ENCODE results near the gene RNF150. TPM values are rescaled to one million over a fixed set of nuclear protein-coding genes. Genes with fewer than 3 reads are reported as not detected.

Gene RNF150
- polyA plus RNA-seq, 1 donor = 9.0 TPM

- Histone ChIP-seq H3K36me3 (ENCODE audit: control insufficient read depth, insufficient read depth, low read length) (no peaks in the 10 kb centered on the region), H3K4me1 (ENCODE audit: control insufficient read depth, insufficient read depth, low read length) (no peaks in the 10 kb centered on the region), H3K9me3 (ENCODE audit: control insufficient read depth, low read depth, low read length) (no peaks in the 10 kb centered on the region), H3K4me3 (ENCODE audit: low read length) (no peak overlapping the region), H3K27me3 (ENCODE audit: control insufficient read depth, insufficient read depth, low read length) (no peaks in the 10 kb centered on the region), H3K27ac (ENCODE audit: low read length) (no peak overlapping the region)
- DNase-seq = peak; percentile 16 to 34
- WGBS (ENCODE audit: insufficient coverage, low lambda C conversion rate) = no CpG with 5 or more reads among the region's 6 CpGs
These were observed 276.6 kb downstream of the RNF150 start for GRCh38 chr4:140856621-140857062.

GRCh38 chr4:140854168-140854567 is 279.1 kb downstream of the RNF150 start:
- Histone ChIP-seq H3K9me3 (ENCODE audit: control insufficient read depth, low read depth, low read length) (no peaks in the 10 kb centered on the region), H3K27ac (ENCODE audit: low read length) (no peak overlapping the region), H3K4me1 (ENCODE audit: control insufficient read depth, insufficient read depth, low read length) (no peaks in the 10 kb centered on the region), H3K27me3 (ENCODE audit: control insufficient read depth, insufficient read depth, low read length) (no peaks in the 10 kb centered on the region), H3K36me3 (ENCODE audit: control insufficient read depth, insufficient read depth, low read length) (no peaks in the 10 kb centered on the region), H3K4me3 (ENCODE audit: low read length) (no peak overlapping the region)
- 86% methylated on average over 1 of the region's 2 CpGs for WGBS (ENCODE audit: insufficient coverage, low lambda C conversion rate)
- no peak for DNase-seq

- no peaks in the 10 kb centered on the region for H3K27me3 ChIP-seq (ENCODE audit: control insufficient read depth, insufficient read depth, low read length)
- no peak overlapping the region for H3K4me3 ChIP-seq (ENCODE audit: low read length)
- H3K27ac ChIP-seq (ENCODE audit: low read length) = no peak overlapping the region
- no peaks in the 10 kb centered on the region for H3K4me1 ChIP-seq (ENCODE audit: control insufficient read depth, insufficient read depth, low read length)
- no peaks in the 10 kb centered on the region for H3K9me3 ChIP-seq (ENCODE audit: control insufficient read depth, low read depth, low read length)
- DNase-seq = no peak
- WGBS (ENCODE audit: insufficient coverage, low lambda C conversion rate) = no CpG with 5 or more reads among the region's 1 CpG
- H3K36me3 ChIP-seq (ENCODE audit: control insufficient read depth, insufficient read depth, low read length) = no peaks in the 10 kb centered on the region
These were observed 281.5 kb downstream of the RNF150 start for GRCh38 chr4:140851804-140852203.

- no peaks in the 10 kb centered on the region for H3K27me3 ChIP-seq (ENCODE audit: control insufficient read depth, insufficient read depth, low read length)
- no peaks in the 10 kb centered on the region for H3K9me3 ChIP-seq (ENCODE audit: control insufficient read depth, low read depth, low read length)
- no peak overlapping the region for H3K27ac ChIP-seq (ENCODE audit: low read length)
- WGBS (ENCODE audit: insufficient coverage, low lambda C conversion rate) = 0% methylated on average over 1 of the region's 6 CpGs
- no peaks in the 10 kb centered on the region for H3K4me1 ChIP-seq (ENCODE audit: control insufficient read depth, insufficient read depth, low read length)
- no peaks in the 10 kb centered on the region for H3K36me3 ChIP-seq (ENCODE audit: control insufficient read depth, insufficient read depth, low read length)
- H3K4me3 ChIP-seq (ENCODE audit: low read length) = no peak overlapping the region
- peak; percentile 31 to 55 for DNase-seq
These were observed 282.1 kb downstream of the RNF150 start for GRCh38 chr4:140851032-140851636.

GRCh38 chr4:140849526-140849925 is 283.7 kb downstream of the RNF150 start:
- no peak overlapping the region for H3K4me3 ChIP-seq (ENCODE audit: low read length)
- no CpG with 5 or more reads among the region's 1 CpG for WGBS (ENCODE audit: insufficient coverage, low lambda C conversion rate)
- no peaks in the 10 kb centered on the region for H3K27me3 ChIP-seq (ENCODE audit: control insufficient read depth, insufficient read depth, low read length)
- H3K36me3 ChIP-seq (ENCODE audit: control insufficient read depth, insufficient read depth, low read length) = no peaks in the 10 kb centered on the region
- H3K4me1 ChIP-seq (ENCODE audit: control insufficient read depth, insufficient read depth, low read length) = no peaks in the 10 kb centered on the region
- H3K9me3 ChIP-seq (ENCODE audit: control insufficient read depth, low read depth, low read length) = no peaks in the 10 kb centered on the region
- H3K27ac ChIP-seq (ENCODE audit: low read length) = no peak overlapping the region
- no peak for DNase-seq

- H3K36me3 ChIP-seq (ENCODE audit: control insufficient read depth, insufficient read depth, low read length) = no peaks in the 10 kb centered on the region
- no peaks in the 10 kb centered on the region for H3K4me1 ChIP-seq (ENCODE audit: control insufficient read depth, insufficient read depth, low read length)
- H3K9me3 ChIP-seq (ENCODE audit: control insufficient read depth, low read depth, low read length) = no peaks in the 10 kb centered on the region
- DNase-seq = no peak
- H3K27me3 ChIP-seq (ENCODE audit: control insufficient read depth, insufficient read depth, low read length) = no peaks in the 10 kb centered on the region
- no peak overlapping the region for H3K27ac ChIP-seq (ENCODE audit: low read length)
- no peak overlapping the region for H3K4me3 ChIP-seq (ENCODE audit: low read length)
These were observed 286.5 kb downstream of the RNF150 start for GRCh38 chr4:140846736-140847135.

GRCh38 chr4:140844061-140844460 is 289.2 kb downstream of the RNF150 start:
- DNase-seq = no peak
- WGBS (ENCODE audit: insufficient coverage, low lambda C conversion rate) = 83% methylated on average over 1 of the region's 1 CpG
- no peaks in the 10 kb centered on the region for H3K9me3 ChIP-seq (ENCODE audit: control insufficient read depth, low read depth, low read length)
- H3K4me3 ChIP-seq (ENCODE audit: low read length) = no peak overlapping the region
- no peaks in the 10 kb centered on the region for H3K27me3 ChIP-seq (ENCODE audit: control insufficient read depth, insufficient read depth, low read length)
- H3K36me3 ChIP-seq (ENCODE audit: control insufficient read depth, insufficient read depth, low read length) = no peaks in the 10 kb centered on the region
- no peak overlapping the region for H3K27ac ChIP-seq (ENCODE audit: low read length)
- no peaks in the 10 kb centered on the region for H3K4me1 ChIP-seq (ENCODE audit: control insufficient read depth, insufficient read depth, low read length)

GRCh38 chr4:140841186-140841585 is 292.1 kb downstream of the RNF150 start:
- H3K4me3 ChIP-seq (ENCODE audit: low read length) = no peak overlapping the region
- H3K9me3 ChIP-seq (ENCODE audit: control insufficient read depth, low read depth, low read length) = no peaks in the 10 kb centered on the region
- H3K4me1 ChIP-seq (ENCODE audit: control insufficient read depth, insufficient read depth, low read length) = no peaks in the 10 kb centered on the region
- H3K27me3 ChIP-seq (ENCODE audit: control insufficient read depth, insufficient read depth, low read length) = no peaks in the 10 kb centered on the region
- H3K27ac ChIP-seq (ENCODE audit: low read length) = no peak overlapping the region
- DNase-seq = no peak
- H3K36me3 ChIP-seq (ENCODE audit: control insufficient read depth, insufficient read depth, low read length) = no peaks in the 10 kb centered on the region
- WGBS (ENCODE audit: insufficient coverage, low lambda C conversion rate) = 100% methylated on average over 1 of the region's 2 CpGs

GRCh38 chr4:140839888-140840790 is 293.1 kb downstream of the RNF150 start:
- WGBS (ENCODE audit: insufficient coverage, low lambda C conversion rate) = no CpG with 5 or more reads among the region's 4 CpGs

GRCh38 chr4:140839406-140839805 is 293.9 kb downstream of the RNF150 start:
- no peak overlapping the region for H3K4me3 ChIP-seq (ENCODE audit: low read length)
- H3K4me1 ChIP-seq (ENCODE audit: control insufficient read depth, insufficient read depth, low read length) = no peaks in the 10 kb centered on the region
- no peaks in the 10 kb centered on the region for H3K36me3 ChIP-seq (ENCODE audit: control insufficient read depth, insufficient read depth, low read length)
- no peaks in the 10 kb centered on the region for H3K9me3 ChIP-seq (ENCODE audit: control insufficient read depth, low read depth, low read length)
- no peak overlapping the region for H3K27ac ChIP-seq (ENCODE audit: low read length)
- H3K27me3 ChIP-seq (ENCODE audit: control insufficient read depth, insufficient read depth, low read length) = no peaks in the 10 kb centered on the region
- no CpG with 5 or more reads among the region's 4 CpGs for WGBS (ENCODE audit: insufficient coverage, low lambda C conversion rate)
- DNase-seq = no peak

More at GRCh38 chr4:140839888-140840790, 293.1 kb downstream of the RNF150 start:
- DNase-seq = no peak
- H3K27ac ChIP-seq (ENCODE audit: low read length) = no peak overlapping the region
- H3K36me3 ChIP-seq (ENCODE audit: control insufficient read depth, insufficient read depth, low read length) = no peaks in the 10 kb centered on the region
- H3K4me1 ChIP-seq (ENCODE audit: control insufficient read depth, insufficient read depth, low read length) = no peaks in the 10 kb centered on the region
- H3K27me3 ChIP-seq (ENCODE audit: control insufficient read depth, insufficient read depth, low read length) = no peaks in the 10 kb centered on the region
- no peaks in the 10 kb centered on the region for H3K9me3 ChIP-seq (ENCODE audit: control insufficient read depth, low read depth, low read length)
- H3K4me3 ChIP-seq (ENCODE audit: low read length) = no peak overlapping the region
